Caki2 (cell line): ENCODE measurements around the gene SRSF10. TPM values are rescaled to one million over a fixed set of nuclear protein-coding genes. Genes with fewer than 3 reads are reported as not detected.
"Not testable (repeated sequence)": the region's sequence is repeated elsewhere in the genome, so short reads cannot be mapped to it uniquely, and the experiment has no call there.

Experiments used
- DNase-seq: peaks from one replicate; pipeline ENCODE4 v3.0.0-alpha.2; 2015; ENCODE audit warnings: low read depth
- in situ Hi-C: cut with HindIII; loops from 2 replicates; pipeline ENCODE4 v1.10.0; 2016; ENCODE audit warnings: low sequenced_read_pairs, low pct_unique_long_range_greater_than_20kb, mixed read lengths
- total RNA-seq: library from RNA; depleted of rRNA; stranded (reverse); fragments of >200 nt; shearing (Covaris generic); gene quantifications from 2 replicates; pipeline ENCODE4 v1.2.3, GENCODE V29; 2014; ENCODE audit warnings: low replicate concordance; rRNA removed

The SRSF10 gene
- total RNA-seq, result 24.5 and 31.9 TPM in 2 replicates

DNA sequence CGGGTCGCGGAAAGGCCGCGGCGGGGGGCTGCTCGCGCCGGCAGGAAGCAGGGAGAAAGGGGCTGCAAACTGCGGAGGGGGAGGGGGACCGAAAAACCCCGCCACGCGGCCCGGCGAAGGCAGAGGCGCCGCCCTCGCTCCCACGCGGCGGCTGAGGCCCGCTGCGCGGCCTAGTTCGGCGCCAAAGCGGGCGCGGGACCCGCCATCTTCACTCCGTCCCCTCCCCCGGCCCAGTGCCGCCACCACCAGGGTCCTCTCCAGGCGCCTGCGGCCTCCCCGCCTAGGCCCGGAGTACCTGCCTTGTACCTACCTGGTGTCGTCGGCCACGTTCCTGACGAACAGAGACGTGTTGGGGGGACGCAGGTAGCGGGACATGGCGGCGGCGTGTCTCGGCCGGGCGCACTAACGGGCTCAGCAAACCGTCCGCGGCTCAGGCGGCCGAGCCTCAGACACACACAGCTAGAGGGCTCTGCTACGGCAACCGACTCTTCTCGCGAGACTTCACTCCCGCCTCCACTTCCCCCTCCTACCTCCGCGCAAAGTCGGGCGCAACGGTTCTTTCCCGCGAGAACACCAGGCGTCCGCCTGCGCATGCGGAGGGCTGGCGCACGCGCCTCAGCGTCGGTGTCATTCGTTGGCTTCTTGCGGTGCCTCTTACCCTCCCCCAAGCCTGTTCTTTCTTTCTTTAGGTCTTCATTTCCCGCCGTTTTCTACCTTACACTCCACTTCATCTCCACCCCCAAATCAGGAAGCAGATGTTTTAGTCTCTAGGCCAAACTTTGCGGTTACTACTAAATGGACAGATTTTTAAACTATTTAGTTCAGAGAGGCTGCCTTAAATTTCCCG lies at the start of gene SRSF10:
SRSF10 (minus strand) TSS at position 447 of the 847 bp plus-strand sequence; CDS start at position 375, 72 bp downstream.
- peak; percentile 99 for DNase-seq
- in situ Hi-C loops, result no loop called here

DNA sequence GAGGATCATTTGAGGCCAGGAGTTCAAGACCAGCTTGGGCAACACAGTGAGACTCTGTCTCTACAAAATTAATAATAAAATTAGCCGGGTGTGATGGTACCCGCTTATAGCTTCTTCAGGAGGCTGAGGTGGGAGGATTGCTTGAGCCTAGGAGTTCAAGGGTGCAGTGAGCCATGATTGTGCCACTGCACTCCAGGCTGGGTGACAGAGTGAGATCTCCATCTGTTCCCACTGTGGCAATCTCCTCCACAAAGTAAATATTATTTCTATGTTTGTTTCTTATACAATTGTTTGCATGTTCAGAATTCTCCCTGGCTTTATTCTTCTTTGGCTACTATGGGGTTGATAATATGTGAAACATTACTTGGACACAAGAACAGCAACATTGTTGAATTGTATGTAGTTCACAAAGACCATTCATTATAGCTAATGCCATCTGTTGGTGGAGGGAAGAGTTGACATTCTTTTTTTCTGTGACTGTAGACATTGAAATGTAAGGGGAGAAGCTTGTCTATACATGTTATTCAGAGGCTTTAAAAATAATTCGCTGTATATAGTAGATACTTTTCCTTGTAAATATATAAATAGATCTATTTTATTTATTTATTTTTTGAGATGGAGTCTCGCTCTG lies 47.8 kb upstream of the SRSF10 start:
- peak; percentile 51 for DNase-seq

DNA sequence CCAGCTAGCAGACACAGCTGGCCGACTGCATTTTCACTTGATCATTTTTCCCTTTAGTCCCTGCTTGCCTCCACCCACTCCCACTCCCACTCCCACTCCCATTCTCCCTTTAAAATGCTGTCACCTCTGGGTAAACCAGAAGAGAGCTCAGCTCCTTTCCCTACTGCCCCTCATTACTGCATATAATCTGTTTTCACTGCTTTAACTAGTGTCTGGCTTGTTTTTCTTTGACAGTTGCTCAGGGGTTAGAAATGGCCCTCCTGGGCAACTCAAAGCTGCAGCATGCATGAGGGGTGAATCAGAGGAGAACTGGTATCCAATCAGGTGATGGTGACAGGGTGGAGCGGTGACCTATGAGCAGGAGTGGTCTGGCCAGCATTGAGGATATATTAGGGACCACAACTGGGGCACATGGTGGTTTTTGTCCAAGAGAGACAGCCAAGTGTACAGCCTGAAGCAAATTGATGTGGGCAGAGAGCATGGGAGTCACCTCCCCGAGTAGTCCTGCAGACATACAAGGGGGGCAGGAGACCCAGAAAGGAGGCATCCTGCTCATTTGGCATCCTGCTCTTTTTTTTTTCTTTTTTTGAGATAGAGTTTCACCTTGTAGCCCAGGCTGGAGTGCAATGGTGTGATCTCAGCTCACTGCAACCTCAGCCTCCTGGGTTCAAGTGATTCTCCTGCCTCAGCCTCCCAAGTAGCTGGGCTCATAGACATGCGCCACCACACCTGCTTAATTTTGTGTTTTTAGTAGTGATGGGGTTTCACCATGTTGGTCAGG lies 42.6 kb upstream of the SRSF10 start:
- DNase-seq, result peak; percentile 89
- in situ Hi-C loops, result no loop called here

More for the DNA sequence above, 47.8 kb upstream of the SRSF10 start:
- in situ Hi-C loops, result no loop called here

DNA sequence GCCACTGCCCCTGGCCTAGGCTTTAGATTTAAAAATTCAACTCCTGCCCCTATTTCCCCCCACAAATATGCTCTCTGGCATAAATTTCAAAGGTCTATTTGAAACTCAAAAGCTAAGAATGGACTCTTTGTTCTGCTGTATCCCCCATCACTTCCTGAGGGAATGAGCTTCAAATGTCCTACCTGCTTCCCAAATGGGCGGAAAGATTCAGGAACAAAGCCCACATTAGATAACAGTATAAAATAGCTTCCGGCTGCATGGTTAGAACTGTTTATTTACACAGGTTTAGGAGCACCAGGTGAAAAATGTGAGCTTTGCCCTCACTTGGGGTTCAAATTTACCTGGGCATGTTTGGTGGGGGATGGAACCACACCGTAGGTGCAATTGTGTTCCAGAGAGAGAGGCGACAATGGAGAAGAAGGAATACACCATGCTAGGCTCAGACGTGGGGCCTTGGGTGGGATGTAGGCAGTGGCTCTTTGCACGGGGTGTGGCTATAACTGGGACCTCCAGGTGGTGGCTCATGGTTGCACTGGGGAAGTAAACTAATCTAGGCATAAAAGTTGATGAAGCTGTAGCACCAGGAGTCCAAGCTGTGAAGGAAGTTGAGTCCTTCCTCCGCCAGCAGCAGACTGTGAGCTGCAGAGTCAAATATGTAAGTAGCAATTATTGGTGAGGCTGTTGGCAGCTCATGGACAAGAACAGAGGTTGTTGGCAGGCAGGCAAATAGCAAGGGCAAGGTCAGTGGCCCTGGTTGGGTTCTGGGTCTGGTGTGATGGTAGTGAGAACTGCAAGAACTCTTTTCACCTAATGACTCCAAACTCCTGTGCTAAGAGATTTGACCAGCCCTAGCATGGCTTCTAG lies 41.5 kb upstream of the SRSF10 start:
- DNase-seq, result no peak
- in situ Hi-C loops, result no loop called here

DNA sequence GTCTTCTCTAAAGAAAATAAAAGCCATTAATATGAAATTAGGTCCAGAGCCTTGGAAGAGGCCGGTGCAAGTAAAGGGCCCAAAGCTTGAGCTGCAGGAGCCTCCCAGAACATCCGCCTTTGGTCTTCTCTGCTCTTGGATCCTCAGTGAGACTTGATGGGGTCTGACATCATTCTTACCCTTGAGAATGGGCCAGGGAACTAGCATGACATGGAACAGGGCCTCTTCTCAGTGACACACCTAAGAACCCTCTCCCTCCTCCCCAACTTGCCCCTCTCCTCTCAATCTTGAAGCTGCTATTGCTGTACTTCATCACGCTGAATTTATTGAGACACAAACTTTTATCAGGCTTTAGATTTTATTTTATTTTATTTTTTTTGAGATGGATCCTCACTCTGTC lies 40.3 kb upstream of the SRSF10 start:
- in situ Hi-C loops, result no loop called here
- no peak for DNase-seq

DNA sequence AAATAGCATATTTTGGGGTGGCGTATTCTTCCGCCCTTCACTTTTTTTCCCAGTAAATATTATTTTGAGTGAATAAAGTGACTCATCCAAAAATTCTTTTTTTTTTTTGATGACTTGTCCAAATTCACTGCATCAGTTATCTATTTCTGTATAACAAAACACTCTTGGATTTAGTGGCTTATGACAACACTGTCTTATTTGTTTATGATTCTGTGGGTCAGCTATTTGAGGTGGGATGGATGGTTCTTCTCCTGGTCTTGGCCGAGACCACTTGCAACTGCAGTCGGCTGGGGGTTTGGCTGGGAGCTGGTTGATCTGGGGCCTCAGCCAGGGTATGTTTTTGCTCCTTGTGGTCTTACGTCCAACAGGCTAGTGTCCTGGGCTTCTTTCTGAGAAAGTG lies 39.9 kb upstream of the SRSF10 start:
- in situ Hi-C loops, result no loop called here
- DNase-seq, result peak; percentile 19

DNA sequence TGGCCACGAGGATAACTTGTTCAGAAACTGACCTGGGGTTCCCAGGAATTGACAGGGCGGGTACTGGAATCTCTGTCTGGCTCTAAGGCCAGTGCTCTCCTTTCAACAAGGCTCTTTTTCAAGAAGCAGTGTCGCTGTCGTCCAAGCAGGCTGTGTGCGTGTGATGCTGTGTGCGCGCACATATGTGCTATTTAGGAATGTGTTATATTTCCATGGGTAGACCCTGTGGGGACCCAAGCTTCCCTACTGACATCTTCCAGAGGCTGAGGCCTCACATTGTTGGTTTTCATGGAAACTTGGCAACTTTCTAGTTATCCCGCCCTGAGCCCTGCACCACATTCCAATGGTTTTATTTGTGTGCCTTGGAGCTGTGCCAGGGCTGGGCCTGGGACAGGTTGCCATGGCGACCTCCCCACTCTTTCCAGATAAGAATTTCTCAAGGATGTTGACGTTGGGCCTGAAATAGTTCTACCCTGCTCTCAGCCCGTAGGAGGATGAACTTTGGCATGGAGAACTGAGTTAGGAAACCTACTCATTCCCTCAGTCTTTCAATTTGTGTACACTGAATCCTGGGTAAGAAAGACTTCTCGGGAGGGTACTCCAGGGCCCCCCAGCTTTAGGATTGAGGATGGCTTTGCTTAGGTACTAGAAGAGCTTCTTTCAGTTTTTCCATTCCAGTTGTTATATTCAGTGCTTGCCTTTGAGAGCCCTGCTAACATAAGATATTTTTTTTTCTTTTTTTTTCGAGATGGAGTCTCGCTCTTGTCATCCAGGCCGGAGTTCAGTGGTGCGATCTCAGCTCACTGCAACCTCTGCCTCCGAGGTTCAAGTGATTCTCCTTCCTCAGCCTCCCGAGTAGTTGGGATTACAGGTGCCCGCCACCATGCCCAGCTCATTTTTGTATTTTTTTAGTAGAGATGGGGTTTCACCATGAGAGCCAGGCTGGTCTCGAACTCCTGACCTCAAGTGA lies 38.8 kb upstream of the SRSF10 start:
- in situ Hi-C loops, result no loop called here
- peak; percentile 96 for DNase-seq

DNA sequence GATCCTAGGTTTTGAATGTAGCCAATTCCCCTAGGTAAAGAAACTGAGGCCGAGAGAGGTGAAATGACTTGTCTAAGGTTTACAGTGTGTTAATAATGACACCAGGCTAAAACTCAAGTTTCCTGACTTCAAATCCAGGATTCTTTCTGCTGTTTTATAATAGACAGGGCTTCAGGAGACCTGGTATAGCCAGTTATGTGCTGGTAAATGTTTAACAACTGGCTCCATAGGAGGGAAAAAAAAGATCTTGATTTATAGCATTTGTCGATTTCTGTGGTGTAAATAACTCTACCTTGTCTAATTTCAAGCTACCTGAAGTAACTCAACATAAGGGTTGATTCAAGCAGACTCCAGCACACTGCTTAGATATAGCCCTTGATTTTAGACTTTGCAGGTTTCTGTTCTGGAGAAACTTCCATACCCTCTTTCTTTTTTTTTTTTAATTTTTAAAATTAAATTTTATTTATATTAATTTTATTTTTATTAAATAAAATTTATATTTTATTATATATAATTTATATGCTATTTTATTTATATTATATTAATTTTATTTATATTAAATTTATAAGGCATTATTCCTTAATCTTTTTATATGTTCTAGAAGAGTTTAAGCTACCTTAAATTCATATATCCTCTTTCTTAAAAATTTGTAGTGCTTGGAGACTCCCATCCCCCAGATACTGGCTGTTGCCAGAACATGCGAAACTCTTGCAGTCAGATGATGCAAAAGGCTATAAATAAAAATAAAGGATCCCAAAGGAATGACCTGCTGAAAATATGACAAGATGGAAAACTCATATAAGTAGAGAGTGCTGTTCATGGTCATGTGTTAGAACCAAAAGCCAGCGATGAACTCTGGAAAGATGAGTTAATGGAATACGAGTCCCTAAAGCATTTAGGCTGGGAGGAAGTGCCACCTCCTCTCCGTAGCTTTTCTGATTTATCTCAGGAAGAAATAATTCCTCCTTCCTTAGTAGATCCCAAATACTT lies 35.4 kb upstream of the SRSF10 start:
- DNase-seq, result peak; percentile 31

DNA sequence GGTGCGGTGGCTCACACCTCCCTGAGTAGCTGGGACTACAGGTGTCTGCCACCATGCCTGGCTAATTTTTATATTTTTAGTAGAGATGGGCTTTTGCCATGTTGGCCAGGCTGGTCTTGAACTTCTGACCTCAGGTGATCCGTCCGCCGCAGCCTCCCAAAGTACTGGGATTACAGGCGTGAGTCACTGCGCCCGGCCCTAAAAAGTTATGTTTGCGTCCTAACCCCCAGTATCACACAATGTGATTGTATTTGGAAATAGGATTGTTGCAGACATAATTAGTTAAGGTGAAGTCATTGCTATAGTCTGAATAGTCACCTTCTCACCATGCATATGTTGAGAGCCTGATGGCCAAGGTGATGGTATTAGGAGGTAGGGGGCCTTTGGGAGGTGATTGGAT lies 32.8 kb upstream of the SRSF10 start:
- in situ Hi-C loops, DNase-seq: not testable (repeated sequence)

More for the DNA sequence above, 35.4 kb upstream of the SRSF10 start:
- in situ Hi-C loops, result no loop called here

DNA sequence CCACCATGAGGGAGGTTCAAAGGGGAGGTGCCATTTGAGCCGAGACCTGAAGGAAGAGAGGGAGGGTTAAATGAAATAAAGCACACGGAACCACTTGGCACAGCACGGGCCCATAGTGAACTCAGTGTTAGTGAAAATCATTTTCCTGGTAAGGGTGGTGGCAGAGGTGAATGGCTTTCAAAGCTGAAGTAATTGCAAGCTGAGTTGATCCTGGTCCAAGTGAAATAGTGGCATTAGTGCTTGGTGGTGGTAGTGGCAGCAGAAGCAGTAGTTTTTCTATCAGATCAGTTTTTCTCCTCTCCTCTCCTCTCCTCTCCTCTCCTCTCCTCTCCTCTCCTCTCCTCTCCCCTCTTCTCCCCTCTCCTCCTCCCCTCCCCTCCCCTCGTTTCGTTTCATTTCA lies 30.5 kb upstream of the SRSF10 start:
- in situ Hi-C loops, result no loop called here
- no peak for DNase-seq

DNA sequence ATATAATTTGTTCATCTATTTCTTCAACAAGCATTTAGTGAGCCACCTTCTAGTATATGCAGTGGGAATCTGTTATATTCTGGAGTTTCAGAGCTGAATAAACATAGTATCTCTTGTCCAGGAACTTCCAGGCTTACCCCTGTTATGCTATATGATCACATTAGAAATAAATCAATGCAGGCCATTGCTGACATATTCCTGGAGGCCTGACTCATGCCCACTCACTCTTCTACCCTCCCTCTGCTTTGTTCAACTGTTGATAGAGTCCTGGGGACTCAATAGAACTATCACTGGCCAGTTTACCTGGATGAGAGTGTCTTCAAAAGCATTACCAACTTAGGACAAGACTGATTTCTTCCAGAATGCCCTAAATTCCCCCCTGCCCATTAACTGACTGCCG lies 29.3 kb upstream of the SRSF10 start:
- in situ Hi-C loops, result no loop called here
- DNase-seq, result peak; percentile 69

DNA sequence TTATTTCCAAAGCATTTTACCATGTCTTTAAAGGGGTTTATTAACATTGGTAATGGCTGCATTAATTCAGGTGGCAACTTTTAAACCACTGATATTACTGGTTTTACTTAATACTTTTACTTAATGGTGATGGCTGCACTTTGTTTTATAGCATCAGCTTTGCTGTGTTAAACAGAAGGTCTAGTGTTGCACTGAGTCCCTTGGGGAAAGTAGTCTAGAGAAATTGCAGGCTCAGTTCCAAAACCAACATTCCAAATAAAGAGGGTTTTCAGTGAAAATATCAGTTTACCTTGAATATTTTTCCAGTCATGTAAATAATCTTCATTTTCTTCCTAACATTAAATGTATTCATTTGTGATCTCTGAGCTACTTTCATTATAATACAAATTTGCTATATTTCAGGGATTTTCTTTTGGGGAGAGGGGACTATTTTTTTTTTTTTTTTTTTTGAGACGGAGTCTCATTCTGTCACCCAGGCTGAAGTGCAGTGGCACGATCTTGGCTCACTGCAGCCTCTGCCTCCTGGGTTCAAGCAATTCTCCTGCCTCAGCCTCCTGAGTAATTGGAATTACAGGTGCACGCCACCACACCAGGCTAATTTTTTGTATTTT lies 28.6 kb upstream of the SRSF10 start:
- DNase-seq, in situ Hi-C loops: not testable (repeated sequence)

DNA sequence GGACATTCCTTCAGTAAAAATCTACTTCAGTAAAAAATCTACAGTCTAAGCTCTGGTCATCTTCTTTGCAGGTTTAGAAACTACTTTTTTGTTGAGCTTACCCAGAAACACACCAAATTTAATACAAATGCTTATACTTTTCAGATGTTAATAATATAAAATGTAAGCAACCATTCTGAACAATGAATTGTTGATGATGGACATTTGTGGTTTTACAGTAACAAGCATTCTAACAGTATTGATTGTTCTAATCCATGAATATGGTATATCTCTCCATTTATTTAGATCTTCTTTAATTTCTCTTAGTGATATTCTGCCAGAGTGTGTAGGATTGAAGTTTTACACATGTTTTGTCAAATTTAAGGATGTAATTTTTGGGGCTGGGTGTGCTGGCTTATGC lies 27.0 kb upstream of the SRSF10 start:
- in situ Hi-C loops, result no loop called here
- no peak for DNase-seq

DNA sequence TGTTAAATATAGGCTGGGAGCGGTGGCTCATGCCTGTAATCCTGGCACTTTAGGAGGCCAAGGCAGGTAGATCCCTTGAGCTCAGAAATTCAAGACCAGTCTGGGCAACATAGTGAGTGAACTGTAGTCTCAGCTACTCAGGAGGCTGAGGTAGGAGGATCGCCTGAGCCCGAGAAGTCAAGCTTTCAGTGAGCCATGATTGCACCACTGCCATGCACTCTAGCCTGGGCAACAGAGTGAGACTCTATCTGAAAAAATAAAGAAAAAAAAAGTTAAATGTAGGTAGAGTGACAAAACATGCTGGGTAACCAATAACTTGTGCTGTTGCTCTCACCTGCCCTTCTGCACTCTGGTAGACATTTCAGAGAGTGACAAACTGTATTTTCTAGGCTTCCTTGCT lies 25.0 kb upstream of the SRSF10 start:
- in situ Hi-C loops, result no loop called here
- no peak for DNase-seq

DNA sequence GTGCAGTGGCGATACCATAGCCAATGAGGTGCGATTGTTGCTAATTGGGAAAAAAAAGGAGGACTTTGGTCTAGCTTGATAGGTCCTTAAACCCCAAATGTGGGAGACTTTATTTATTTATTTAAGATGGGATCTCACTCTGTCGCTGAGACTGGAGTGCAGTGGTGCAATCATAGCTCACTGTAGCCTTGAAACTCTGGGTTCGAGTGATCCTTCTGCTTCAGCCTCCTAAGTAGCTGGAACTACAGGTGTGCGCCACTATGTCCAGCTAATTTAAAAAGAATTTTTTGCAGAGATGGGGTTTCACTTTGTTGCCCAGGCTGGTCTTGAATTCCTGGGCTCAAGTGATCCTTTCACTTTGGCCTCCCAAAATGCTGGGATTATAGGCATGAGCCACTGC lies 24.0 kb upstream of the SRSF10 start:
- DNase-seq, result no peak
- in situ Hi-C loops, result no loop called here
